Duodenal mucosa (tissue), 2 donors: ENCODE measurements around the gene MOV10L1.
A peak's percentile ranks its signal among the peaks of the same experiment; 100 is the strongest.
"Not testable (repeated sequence)": the region's sequence is repeated elsewhere in the genome, so short reads cannot be mapped to it uniquely, and the experiment has no call there.

Experiments used
- H3K27ac ChIP-seq: one replicate; pipeline ENCODE4 v1.7.0; 2013; ENCODE audit warnings: low read depth, low read length
- H3K27me3 ChIP-seq, 2 donors: one replicate each; pipeline ENCODE4 v1.7.0; 2013; ENCODE audit warnings: low read length in 2 of 2, control low read depth in 1 of 2; ENCODE audit not compliant: insufficient read depth in 2 of 2, control insufficient read depth in 1 of 2
- H3K36me3 ChIP-seq, 2 donors: one replicate each; pipeline ENCODE4 v1.7.0; 2013; ENCODE audit warnings: low read length in 2 of 2, control low read depth in 1 of 2; ENCODE audit not compliant: insufficient read depth in 2 of 2, control insufficient read depth in 1 of 2
- H3K4me1 ChIP-seq, 2 donors: one replicate each; pipeline ENCODE4 v1.7.0; 2013; ENCODE audit warnings: low read length in 2 of 2, control low read depth in 1 of 2; ENCODE audit not compliant: insufficient read depth in 2 of 2, control insufficient read depth in 1 of 2
- H3K4me3 ChIP-seq, 2 donors: one replicate each; pipeline ENCODE4 v1.7.0; 2013; ENCODE audit warnings: low read length in 2 of 2, low read depth in 1 of 2
- H3K9ac ChIP-seq, 2 donors: one replicate each; pipeline ENCODE4 v1.7.0; 2013; ENCODE audit warnings: low read length in 2 of 2, low read depth in 1 of 2
- H3K9me3 ChIP-seq, 2 donors: one replicate each; pipeline ENCODE4 v1.7.0; 2013; ENCODE audit warnings: low read length in 2 of 2, control low read depth in 1 of 2; ENCODE audit not compliant: control insufficient read depth in 1 of 2

The MOV10L1 gene

DNA sequence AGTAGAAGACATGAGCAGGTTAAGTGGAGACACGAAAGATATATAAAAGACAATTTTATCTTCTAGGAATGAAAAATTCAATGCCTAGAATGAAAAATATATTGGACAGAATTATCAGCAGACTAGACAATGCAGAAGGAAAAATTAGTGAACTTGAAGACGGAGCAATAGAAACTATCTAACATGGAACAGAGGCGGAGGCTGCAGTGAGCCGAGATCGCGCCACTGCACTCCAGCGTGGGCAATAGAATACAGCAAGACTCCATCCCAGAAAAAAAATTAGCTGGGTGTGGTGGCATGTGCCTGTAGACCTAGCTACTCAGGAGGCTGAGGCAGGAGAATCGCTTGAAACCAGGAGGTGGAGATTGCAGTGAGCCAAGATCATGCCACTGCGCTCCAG is 47.5 kb downstream of the MOV10L1 start:
- H3K4me1 ChIP-seq, H3K27me3 ChIP-seq, H3K9me3 ChIP-seq, H3K4me3 ChIP-seq, H3K9ac ChIP-seq, H3K27ac ChIP-seq, H3K36me3 ChIP-seq: not testable (repeated sequence)

DNA sequence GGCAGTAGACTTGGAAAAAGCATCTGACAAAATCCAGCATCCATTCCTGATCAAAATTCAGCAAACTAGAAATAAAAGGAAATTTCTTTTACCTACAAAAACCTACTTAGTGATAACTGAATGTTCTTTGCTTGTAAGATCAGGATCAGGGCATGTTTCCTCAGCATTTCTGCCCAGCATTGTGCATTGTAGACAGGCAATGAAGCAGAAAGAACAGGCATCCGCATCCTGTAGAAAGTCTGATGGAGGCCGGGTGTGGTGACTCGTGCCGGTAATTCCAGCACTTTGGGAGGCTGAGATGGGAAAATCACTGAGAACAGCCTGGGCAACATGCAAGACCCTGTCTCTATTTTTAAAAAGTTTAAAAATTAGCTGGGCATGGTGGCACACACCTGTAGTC is 48.2 kb downstream of the MOV10L1 start:
- peaks cover 4 to 5% of the 10 kb centered on the region in 2 donors for H3K4me1 ChIP-seq
- H3K36me3 ChIP-seq, result no peaks in the 10 kb centered on the region
- no peak overlapping the region for H3K27ac ChIP-seq
- H3K9me3 ChIP-seq, result no peaks in the 10 kb centered on the region
- peaks cover 0 to 4% of the 10 kb centered on the region in 2 donors for H3K27me3 ChIP-seq
- H3K9ac ChIP-seq, result no peak overlapping the region
- no peak overlapping the region for H3K4me3 ChIP-seq

DNA sequence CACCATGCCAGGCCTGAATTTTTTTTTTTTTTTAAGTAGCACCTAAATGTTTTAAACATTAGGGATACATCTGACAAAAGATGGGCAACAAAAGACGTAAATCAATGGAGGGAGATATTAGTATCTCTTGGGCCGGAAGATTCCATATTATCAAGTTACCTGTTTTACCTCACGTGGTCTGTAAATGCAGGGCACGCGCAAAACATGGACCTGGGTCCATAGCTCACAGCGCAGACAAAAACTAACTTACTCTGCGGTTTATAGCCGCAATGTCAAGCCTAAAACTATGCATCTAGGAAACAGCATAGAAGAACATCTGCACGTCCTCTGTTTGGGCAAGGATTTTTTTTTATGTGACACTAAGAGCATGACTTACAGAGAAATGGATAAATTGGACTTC is 49.2 kb downstream of the MOV10L1 start:
- H3K9me3 ChIP-seq, result no peaks in the 10 kb centered on the region
- no peak overlapping the region for H3K27ac ChIP-seq
- no peaks in the 10 kb centered on the region for H3K36me3 ChIP-seq
- no peak overlapping the region for H3K4me3 ChIP-seq
- no peak overlapping the region for H3K9ac ChIP-seq
- peaks cover 0 to 9% of the 10 kb centered on the region in 2 donors for H3K27me3 ChIP-seq
- H3K4me1 ChIP-seq, result peaks cover 4 to 5% of the 10 kb centered on the region in 2 donors

DNA sequence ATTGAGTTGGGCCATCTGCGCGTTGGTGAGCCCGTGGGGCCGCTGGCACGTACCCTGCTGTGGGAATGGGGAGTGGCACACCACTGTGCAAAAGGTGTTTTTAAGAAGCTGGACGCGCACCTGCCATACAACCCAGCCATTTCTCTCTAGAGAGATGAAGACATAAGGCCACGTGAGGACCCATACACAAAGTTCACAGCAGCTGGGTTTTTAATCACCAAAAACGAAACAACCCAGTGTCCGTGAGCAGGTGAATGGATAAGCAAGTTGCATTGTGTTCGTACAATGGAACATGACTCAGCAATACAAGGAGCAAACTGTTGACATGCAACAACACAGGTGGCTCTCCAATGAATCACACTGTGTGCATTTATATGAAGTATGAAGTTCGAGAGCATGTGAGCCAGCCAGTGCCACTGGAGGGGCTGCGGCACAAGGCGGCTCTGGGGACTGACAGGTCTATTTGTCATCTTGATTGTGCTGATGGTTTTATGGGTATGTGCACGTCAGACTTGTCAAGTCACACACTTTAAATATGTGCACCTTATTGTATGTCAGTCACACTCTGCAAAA is 50.1 kb downstream of the MOV10L1 start:
- peak overlapping the region; percentile 4 to 17 for H3K4me3 ChIP-seq
- H3K27me3 ChIP-seq, result peaks cover 0 to 10% of the 10 kb centered on the region in 2 donors
- H3K9me3 ChIP-seq, result no peaks in the 10 kb centered on the region
- H3K4me1 ChIP-seq, result peaks cover 4 to 5% of the 10 kb centered on the region in 2 donors
- no peak overlapping the region for H3K9ac ChIP-seq
- H3K27ac ChIP-seq, result no peak overlapping the region
- H3K36me3 ChIP-seq, result no peaks in the 10 kb centered on the region

DNA sequence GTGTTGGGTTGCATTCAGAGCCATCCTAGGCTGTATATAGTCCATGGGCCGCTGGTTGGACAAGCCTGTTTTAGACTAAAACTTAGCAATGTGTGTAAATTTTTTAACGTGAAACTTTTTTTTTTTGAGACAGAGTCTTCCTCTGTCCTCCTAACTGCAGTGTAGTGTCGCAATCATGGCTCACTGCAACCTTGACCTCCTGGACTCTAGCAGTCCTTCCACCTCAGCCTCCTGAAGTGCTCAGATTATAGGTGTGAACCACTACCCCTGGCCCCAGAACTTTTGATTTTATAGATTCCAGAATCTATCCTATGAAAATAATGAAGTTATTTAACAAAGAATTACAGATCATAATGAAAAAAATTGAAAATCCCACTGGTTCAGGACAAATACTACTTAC is 50.8 kb downstream of the MOV10L1 start:
- no peak overlapping the region for H3K27ac ChIP-seq
- H3K27me3 ChIP-seq, result peaks cover 0 to 10% of the 10 kb centered on the region in 2 donors
- no peak overlapping the region for H3K4me3 ChIP-seq
- H3K9me3 ChIP-seq, result no peaks in the 10 kb centered on the region
- H3K36me3 ChIP-seq, result no peaks in the 10 kb centered on the region
- H3K9ac ChIP-seq, result no peak overlapping the region
- H3K4me1 ChIP-seq, result peaks cover 4 to 5% of the 10 kb centered on the region in 2 donors

DNA sequence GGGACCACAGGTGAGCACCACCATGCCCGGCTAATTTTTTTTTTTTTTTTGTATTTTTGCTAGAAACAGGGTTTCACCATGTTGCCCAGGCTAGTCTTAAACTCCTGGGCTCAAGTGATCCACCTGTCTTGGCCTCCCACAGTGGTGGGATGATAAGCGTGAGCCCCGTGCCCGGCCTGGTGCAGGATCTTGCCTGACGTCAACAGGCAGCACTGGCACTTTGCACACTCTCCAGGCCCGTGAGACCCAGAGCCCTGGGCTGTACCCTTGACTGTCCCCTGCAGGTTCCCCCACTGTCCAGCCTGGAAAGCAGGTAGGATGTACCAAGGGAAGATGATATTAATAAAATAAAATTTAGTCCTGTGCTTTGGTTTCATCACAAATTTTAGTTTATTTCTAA is 51.7 kb downstream of the MOV10L1 start:
- peaks cover 5 to 13% of the 10 kb centered on the region in 2 donors for H3K4me1 ChIP-seq
- H3K27me3 ChIP-seq, result peaks cover 0 to 10% of the 10 kb centered on the region in 2 donors
- no peak overlapping the region for H3K9ac ChIP-seq
- H3K4me3 ChIP-seq, result no peak overlapping the region
- no peaks in the 10 kb centered on the region for H3K36me3 ChIP-seq
- H3K9me3 ChIP-seq, result no peaks in the 10 kb centered on the region
- no peak overlapping the region for H3K27ac ChIP-seq

DNA sequence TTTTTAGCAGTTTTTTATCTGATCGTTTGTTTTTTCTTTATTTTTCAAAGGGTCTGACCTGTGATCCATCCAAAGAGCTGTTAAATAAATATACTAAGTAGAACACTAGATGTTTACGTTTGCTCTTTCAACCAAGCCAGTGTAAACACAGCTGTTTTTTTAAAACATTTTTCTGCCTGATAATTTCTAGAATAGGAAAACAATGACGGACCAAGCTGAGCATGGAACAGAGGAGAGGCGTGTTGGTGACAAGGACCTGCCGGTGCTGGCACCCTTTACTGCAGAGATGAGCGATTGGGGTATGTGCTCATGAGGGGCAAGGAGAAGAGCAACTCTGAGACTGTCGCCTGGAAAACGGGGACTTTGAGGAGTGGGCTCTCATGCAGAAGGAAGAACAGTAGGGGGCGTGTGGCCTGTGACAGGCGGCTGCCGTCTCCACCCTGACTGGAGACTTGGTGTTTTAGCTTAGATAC is 52.1 kb downstream of the MOV10L1 start:
- Histone ChIP-seq H3K4me3 (no peak overlapping the region), H3K36me3 (no peaks in the 10 kb centered on the region), H3K27me3 (peaks cover 0 to 10% of the 10 kb centered on the region in 2 donors), H3K4me1 (peaks cover 5 to 17% of the 10 kb centered on the region in 2 donors), H3K9ac (no peak overlapping the region), H3K27ac (no peak overlapping the region), H3K9me3 (no peaks in the 10 kb centered on the region)

DNA sequence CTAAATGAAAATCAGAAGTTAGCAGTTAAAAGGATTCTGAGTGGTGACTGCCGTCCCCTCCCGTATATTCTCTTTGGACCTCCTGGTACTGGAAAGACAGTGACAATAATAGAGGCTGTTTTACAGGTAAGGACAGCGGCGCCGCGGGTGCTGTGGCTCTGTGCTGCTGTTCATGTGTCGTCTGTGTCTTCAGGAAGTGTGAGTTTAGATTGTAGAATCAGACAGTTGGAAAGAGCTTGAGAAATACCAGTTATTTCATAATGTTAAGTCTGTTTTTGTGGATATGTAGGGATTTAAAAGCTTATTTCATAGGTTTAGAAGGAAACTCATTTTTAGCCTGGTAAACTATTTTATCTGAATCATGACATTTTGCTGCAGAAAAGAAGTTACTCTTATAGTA is 53.3 kb downstream of the MOV10L1 start:
- H3K27me3 ChIP-seq, result peaks cover 0 to 10% of the 10 kb centered on the region in 2 donors
- no peak overlapping the region for H3K4me3 ChIP-seq
- no peaks in the 10 kb centered on the region for H3K9me3 ChIP-seq
- H3K9ac ChIP-seq, result no peak overlapping the region
- no peaks in the 10 kb centered on the region for H3K36me3 ChIP-seq
- no peak overlapping the region for H3K27ac ChIP-seq
- peaks cover 5 to 25% of the 10 kb centered on the region in 2 donors for H3K4me1 ChIP-seq

DNA sequence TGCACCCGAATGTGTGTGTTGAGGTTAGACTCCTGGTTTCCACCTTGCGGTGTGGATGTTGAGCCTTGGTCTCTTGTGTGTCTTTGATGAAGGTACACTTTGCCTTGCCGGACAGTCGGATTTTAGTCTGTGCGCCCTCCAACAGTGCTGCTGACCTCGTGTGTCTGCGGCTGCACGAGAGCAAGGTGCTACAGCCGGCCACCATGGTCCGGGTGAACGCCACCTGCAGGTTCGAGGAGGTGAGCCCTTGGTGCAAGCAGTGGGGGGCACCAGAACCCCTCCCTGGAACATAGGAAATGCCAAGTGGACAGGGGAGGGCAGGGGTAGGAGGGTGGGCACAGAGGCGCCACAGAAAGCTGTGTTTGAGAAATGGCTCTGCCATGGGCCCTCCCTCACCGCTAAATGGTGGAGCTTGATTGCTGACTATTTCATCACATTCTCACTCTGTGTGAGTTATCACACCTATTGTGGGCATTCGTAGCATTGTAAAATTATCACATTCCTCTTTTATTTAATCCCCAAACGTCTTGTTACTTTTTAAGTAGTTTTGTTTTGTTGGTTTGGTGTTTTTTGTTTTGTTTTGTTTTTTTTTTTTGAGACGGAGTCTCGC is 54.3 kb downstream of the MOV10L1 start:
- Histone ChIP-seq H3K36me3 (no peaks in the 10 kb centered on the region), H3K4me1 (peaks cover 5 to 25% of the 10 kb centered on the region in 2 donors), H3K9me3 (no peaks in the 10 kb centered on the region), H3K27me3 (peaks cover 0 to 10% of the 10 kb centered on the region in 2 donors), H3K9ac (no peak overlapping the region), H3K4me3 (no peak overlapping the region), H3K27ac (no peak overlapping the region)

DNA sequence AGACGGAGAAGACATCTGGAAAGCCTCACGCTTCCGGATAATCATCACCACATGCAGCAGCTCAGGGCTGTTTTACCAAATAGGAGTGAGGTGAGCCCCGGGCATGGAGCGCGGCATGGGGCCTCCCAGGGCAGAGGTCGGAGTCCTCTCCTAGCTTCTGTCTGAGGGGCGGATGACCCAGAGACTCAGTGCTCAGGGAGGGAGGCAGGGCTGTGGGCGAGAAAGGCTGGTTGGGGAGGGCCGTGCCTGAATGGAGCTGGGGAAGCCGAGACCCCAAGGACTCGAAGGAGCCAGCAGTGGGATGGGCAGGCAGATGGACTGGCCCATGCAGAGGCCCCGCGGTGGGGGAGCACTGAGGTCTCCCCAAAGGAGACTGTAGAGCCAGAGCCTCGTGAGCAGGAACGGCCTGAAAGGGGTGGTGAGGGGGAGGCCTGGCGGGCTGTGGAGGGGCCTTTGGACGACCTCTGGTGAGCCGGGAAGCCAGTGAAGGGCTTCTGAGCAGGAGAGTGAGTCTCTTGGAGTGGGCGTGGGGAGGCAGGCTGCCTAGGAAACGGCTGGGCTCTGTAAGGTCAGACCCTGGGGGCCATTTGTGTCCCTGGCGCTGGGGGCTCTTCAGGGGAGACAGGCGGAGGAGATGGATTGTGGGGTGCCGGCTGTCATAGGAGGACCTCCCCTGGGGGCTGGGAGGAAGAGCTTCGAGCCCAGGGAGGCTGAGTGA is 56.1 kb downstream of the MOV10L1 start:
- H3K36me3 ChIP-seq, result no peaks in the 10 kb centered on the region
- no peak overlapping the region for H3K27ac ChIP-seq
- no peaks in the 10 kb centered on the region for H3K9me3 ChIP-seq
- H3K4me3 ChIP-seq, result no peak overlapping the region
- H3K27me3 ChIP-seq, result peaks cover 0 to 10% of the 10 kb centered on the region in 2 donors
- peaks cover 0 to 21% of the 10 kb centered on the region in 2 donors for H3K4me1 ChIP-seq
- no peak overlapping the region for H3K9ac ChIP-seq
